IPS-NIHi7 (cell line): ENCODE results near the gene PBX1.
A peak's percentile ranks its signal among the peaks of the same experiment; 100 is the strongest.
"Not testable (repeated sequence)": the region's sequence is repeated elsewhere in the genome, so short reads cannot be mapped to it uniquely, and the experiment has no call there.

Experiments used
- DNase-seq: peaks from one replicate; pipeline ENCODE4 v3.0.0; 2012; ENCODE audit warnings: mixed read lengths; ENCODE audit errors: extremely low spot score

The PBX1 gene

GRCh38 chr1:164589961-164590507 is 31.1 kb downstream of the PBX1 start:
- DNase-seq: peak; percentile 30

GRCh38 chr1:164590592-164590991 is 31.6 kb downstream of the PBX1 start:
- no peak for DNase-seq

GRCh38 chr1:164591858-164592257 is 32.9 kb downstream of the PBX1 start:
- no peak for DNase-seq

GRCh38 chr1:164592634-164593033 is 33.6 kb downstream of the PBX1 start:
- no peak for DNase-seq

- DNase-seq: no peak
These were observed 36.2 kb downstream of the PBX1 start for GRCh38 chr1:164595212-164595611.

- no peak for DNase-seq
These were observed 37.2 kb downstream of the PBX1 start for GRCh38 chr1:164596172-164596571.

GRCh38 chr1:164598719-164599118 is 39.7 kb downstream of the PBX1 start:
- DNase-seq: no peak

GRCh38 chr1:164599272-164599671 is 40.3 kb downstream of the PBX1 start:
- DNase-seq: no peak

GRCh38 chr1:164601399-164602100 is 42.6 kb downstream of the PBX1 start:
- no peak for DNase-seq

- DNase-seq: peak; percentile 71
These were observed 43.1 kb downstream of the PBX1 start for GRCh38 chr1:164602101-164602422.

GRCh38 chr1:164602480-164603093 is 43.6 kb downstream of the PBX1 start:
- peak; percentile 42 for DNase-seq

GRCh38 chr1:164603805-164604204 is 44.8 kb downstream of the PBX1 start:
- not testable (repeated sequence) for DNase-seq

GRCh38 chr1:164604541-164604940 is 45.6 kb downstream of the PBX1 start:
- no peak for DNase-seq

GRCh38 chr1:164605254-164606091 is 46.5 kb downstream of the PBX1 start:
- no peak for DNase-seq

- DNase-seq: no peak
These were observed 48.4 kb downstream of the PBX1 start for GRCh38 chr1:164607351-164607750.

- DNase-seq: no peak
These were observed 49.7 kb downstream of the PBX1 start for GRCh38 chr1:164608651-164609057.

- no peak for DNase-seq
These were observed 50.1 kb downstream of the PBX1 start for GRCh38 chr1:164609089-164609488.

GRCh38 chr1:164610538-164611222 is 51.7 kb downstream of the PBX1 start:
- no peak for DNase-seq

GRCh38 chr1:164611754-164612642 is 53.0 kb downstream of the PBX1 start:
- DNase-seq: peak; percentile 45

- DNase-seq: no peak
These were observed 54.2 kb downstream of the PBX1 start for GRCh38 chr1:164613176-164613575.

GRCh38 chr1:164614316-164614715 is 55.3 kb downstream of the PBX1 start:
- no peak for DNase-seq
